PC-3 (cell line): ENCODE measurements around the gene JAK2.

Experiments used
- CTCF ChIP-seq: fragments of 300-600 bp; sonication (generic); conservative IDR thresholded peaks from 2 replicates; pipeline ENCODE4 v1.5.1; 2017; ENCODE audit warnings: antibody characterized with exemption, low read depth, mild to moderate bottlenecking, low read length
- EZH2 ChIP-seq: fragments of 300-600 bp; sonication (generic); IDR thresholded peaks from one replicate; pipeline ENCODE4 v1.6.1; 2017; ENCODE audit warnings: antibody characterized with exemption, mild to moderate bottlenecking, low read length; ENCODE audit not compliant: unreplicated experiment
- EZH2phosphoT487 ChIP-seq: fragments of 300-600 bp; sonication (generic); IDR thresholded peaks from 2 replicates; pipeline ENCODE4 v1.6.1; 2018; ENCODE audit warnings: mild to moderate bottlenecking, antibody characterized with exemption, low read length, borderline replicate concordance

GRCh38 chr9:5015934-5016333 is 30.9 kb downstream of the JAK2 start:
- TF ChIP-seq CTCF (no peak), EZH2 (no peak), EZH2phosphoT487 (no peak)
